Erythroblast (primary cell): ENCODE measurements around the gene MB21D2.

Experiments
- GATA1 ChIP-seq: IDR thresholded peaks from 2 replicates; pipeline ENCODE4 v1.6.1; 2011; ENCODE audit warnings: low read depth, mild to moderate bottlenecking, control low read depth, low read length, moderate library complexity
- POLR2A ChIP-seq: IDR thresholded peaks from 2 replicates; pipeline ENCODE4 v1.6.1; 2011; ENCODE audit warnings: mild to moderate bottlenecking, low read length

GRCh38 chr3:192933779-192934460, 16.3 kb upstream of the MB21D2 start:
- TF ChIP-seq POLR2A (no peak), GATA1 (no peak)
